ENCODE results near the gene ATP8A2.

- TF ChIP-seq ZNF316 (IDR thresholded peaks at IDR 0.05) (no peak), MAX (CRISPR knock-in tag; IDR thresholded peaks at IDR 0.05) (no peak), ZNF175 (CRISPR knock-in tag; IDR thresholded peaks at IDR 0.05; ENCODE audit: low read depth) (no peak), TBP (optimal IDR thresholded peaks at IDR 0.05; ENCODE audit: low read depth, low read length) (no peak), CTCF (IDR thresholded peaks at IDR 0.05 in 2 of 3, conservative IDR thresholded peaks at IDR 0.05 in 1 of 3; ENCODE audit: insufficient read depth in 2 of 3, low read depth in 1 of 3, low read length in 3 of 3) (no peak), HCFC1 (IDR thresholded peaks at IDR 0.05; ENCODE audit: low read depth, low read length) (no peak), KAT7 (CRISPR knock-in tag; IDR thresholded peaks at IDR 0.05; ENCODE audit: borderline replicate concordance) (no peak), FOXO4 (CRISPR knock-in tag; IDR thresholded peaks at IDR 0.05) (no peak), EZH2 (IDR thresholded peaks at IDR 0.05; ENCODE audit: borderline replicate concordance, low read depth, low read length) (no peak)
Observed at GRCh38 chr13:26019251-26019650, 647.5 kb downstream of the ATP8A2 start.

Measured in K562 (cell line).